Midbrain (tissue), 1 donor: ENCODE measurements around the gene GIPC2.

Experiments used
- DNase-seq: peaks from one replicate; lab custom pipeline; 2025; lab: John Stamatoyannopoulos, UW

Gene GIPC2

GRCh38 chr1:78145105-78145580 is 99.4 kb downstream of the GIPC2 start:
- peak; percentile 63 for DNase-seq

- no peak for DNase-seq
These were observed 100.5 kb downstream of the GIPC2 start for GRCh38 chr1:78146205-78146771.

- no peak for DNase-seq
These were observed 101.3 kb downstream of the GIPC2 start for GRCh38 chr1:78147031-78147430.

GRCh38 chr1:78153092-78153736 is 107.4 kb downstream of the GIPC2 start:
- no peak for DNase-seq

GRCh38 chr1:78155121-78155520 is 109.4 kb downstream of the GIPC2 start:
- DNase-seq, result no peak

GRCh38 chr1:78156805-78157521 is 111.2 kb downstream of the GIPC2 start:
- no peak for DNase-seq

GRCh38 chr1:78165816-78166215 is 120.0 kb downstream of the GIPC2 start:
- no peak for DNase-seq

GRCh38 chr1:78168306-78168705 is 122.5 kb downstream of the GIPC2 start:
- no peak for DNase-seq

- DNase-seq, result no peak
These were observed 125.1 kb downstream of the GIPC2 start for GRCh38 chr1:78170859-78171258.

- no peak for DNase-seq
These were observed 126.2 kb downstream of the GIPC2 start for GRCh38 chr1:78171736-78172590.

- no peak for DNase-seq
These were observed 130.7 kb downstream of the GIPC2 start for GRCh38 chr1:78176448-78176847.

- DNase-seq, result no peak
These were observed 132.0 kb downstream of the GIPC2 start for GRCh38 chr1:78177708-78178270.

GRCh38 chr1:78178816-78179215 is 133.1 kb downstream of the GIPC2 start:
- no peak for DNase-seq

- DNase-seq, result no peak
These were observed 138.8 kb downstream of the GIPC2 start for GRCh38 chr1:78184460-78185072.
